SK-N-SH treated with all-trans-retinoic acid at 6 μM for 48 hours (cell line): ENCODE results near the gene KIAA0825.

Experiments
- ATAC-seq: fragments of 200-7000 bp; cut with Tn5 transposase; 3 replicates; pipeline ENCODE4 v1.9.1; 2020; ENCODE audit warnings: mild to moderate bottlenecking, moderate library complexity
- ARNTL ChIP-seq: fragments of 450-650 bp; formaldehyde crosslinking; IDR thresholded peaks from 2 replicates; pipeline ENCODE4 v1.5.0; 2020; ENCODE audit warnings: low read depth, mild to moderate bottlenecking, moderate library complexity, borderline replicate concordance
- BACH2 ChIP-seq: fragments of 250-450 bp; sonication (Bioruptor Pico); IDR thresholded peaks from 2 replicates; pipeline ENCODE4 v1.9.0; 2021; ENCODE audit warnings: mild to moderate bottlenecking, borderline replicate concordance
- CSDC2 ChIP-seq: fragments of 250-450 bp; sonication (Bioruptor Pico); IDR thresholded peaks from 2 replicates; pipeline ENCODE4 v1.5.0; 2020; ENCODE audit warnings: mild to moderate bottlenecking, moderate library complexity
- ESRRG ChIP-seq: fragments of 250-450 bp; sonication (Bioruptor Pico); IDR thresholded peaks from 2 replicates; pipeline ENCODE4 v1.6.1; 2021; ENCODE audit warnings: mild to moderate bottlenecking
- GLIS3 ChIP-seq: fragments of 250-450 bp; sonication (Bioruptor Pico); IDR thresholded peaks from 2 replicates; pipeline ENCODE4 v1.5.0; 2020; ENCODE audit warnings: mild to moderate bottlenecking, moderate library complexity
- ISL1 ChIP-seq: fragments of 250-450 bp; sonication (Bioruptor Pico); IDR thresholded peaks from 2 replicates; pipeline ENCODE4 v2.1.2; 2022; ENCODE audit warnings: mild to moderate bottlenecking, moderate library complexity
- OSR1 ChIP-seq: fragments of 250-450 bp; sonication (Bioruptor Pico); IDR thresholded peaks from 2 replicates; pipeline ENCODE4 v1.8.0; 2022; ENCODE audit warnings: moderate library complexity, mild to moderate bottlenecking, inconsistent platforms
- PPARA ChIP-seq: fragments of 250-450 bp; sonication (Bioruptor Pico); IDR thresholded peaks from 2 replicates; pipeline ENCODE4 v1.5.0; 2020; ENCODE audit warnings: mild to moderate bottlenecking, borderline replicate concordance
- RARB ChIP-seq: fragments of 250-450 bp; sonication (Bioruptor Pico); IDR thresholded peaks from 2 replicates; pipeline ENCODE4 v1.8.0; 2021; ENCODE audit warnings: mild to moderate bottlenecking, moderate library complexity
- SNAI2 ChIP-seq: fragments of 250-450 bp; sonication (Bioruptor Pico); IDR thresholded peaks from 2 replicates; pipeline ENCODE4 v1.5.0; 2020; ENCODE audit warnings: mild to moderate bottlenecking, moderate library complexity
- TCF4 ChIP-seq: fragments of 250-450 bp; sonication (Bioruptor Pico); IDR thresholded peaks from 2 replicates; pipeline ENCODE4 v1.8.0; 2021; ENCODE audit warnings: mild to moderate bottlenecking, moderate library complexity, borderline replicate concordance
- TOX ChIP-seq: fragments of 250-450 bp; sonication (Bioruptor Pico); IDR thresholded peaks from 2 replicates; pipeline ENCODE4 v1.8.0; 2021; ENCODE audit warnings: mild to moderate bottlenecking, moderate library complexity, borderline replicate concordance
- ZC3H10 ChIP-seq: fragments of 250-450 bp; sonication (Bioruptor Pico); IDR thresholded peaks from 2 replicates; pipeline ENCODE4 v1.5.1; 2021; ENCODE audit warnings: mild to moderate bottlenecking, moderate library complexity
- ZFP3 ChIP-seq: fragments of 250-450 bp; sonication (Bioruptor Pico); IDR thresholded peaks from 2 replicates; pipeline ENCODE4 v1.5.0; 2020; ENCODE audit warnings: mild to moderate bottlenecking, moderate library complexity
- ZFP30 ChIP-seq: fragments of 450-650 bp; formaldehyde crosslinking; IDR thresholded peaks from 2 replicates; pipeline ENCODE4 v1.5.0; 2022; ENCODE audit warnings: mild to moderate bottlenecking, moderate library complexity
- ZNF565 ChIP-seq: fragments of 450-650 bp; formaldehyde crosslinking; conservative IDR thresholded peaks from 2 replicates; pipeline ENCODE4 v1.5.0; 2020; ENCODE audit warnings: low read depth, mild to moderate bottlenecking, moderate library complexity
- ZNF8 ChIP-seq: fragments of 450-650 bp; formaldehyde crosslinking; IDR thresholded peaks from 2 replicates; pipeline ENCODE4 v1.5.0; 2020; ENCODE audit warnings: mild to moderate bottlenecking, moderate library complexity
- TF ChIP-seq, protein P1 (sequence below): fragments of 250-450 bp; sonication (Bioruptor Pico); IDR thresholded peaks from 2 replicates; pipeline ENCODE4 v1.8.0; 2020; ENCODE audit warnings: mild to moderate bottlenecking, moderate library complexity, borderline replicate concordance
- TF ChIP-seq, protein P2 (sequence below): fragments of 250-450 bp; sonication (Bioruptor Pico); IDR thresholded peaks from 2 replicates; pipeline ENCODE4 v1.5.1; 2020; ENCODE audit warnings: low read depth, mild to moderate bottlenecking, moderate library complexity
- TF ChIP-seq, protein P3 (sequence below): fragments of 250-450 bp; sonication (Bioruptor Pico); IDR thresholded peaks from 2 replicates; pipeline ENCODE4 v1.5.0; 2020; ENCODE audit warnings: mild to moderate bottlenecking, moderate library complexity

The KIAA0825 gene

DNA sequence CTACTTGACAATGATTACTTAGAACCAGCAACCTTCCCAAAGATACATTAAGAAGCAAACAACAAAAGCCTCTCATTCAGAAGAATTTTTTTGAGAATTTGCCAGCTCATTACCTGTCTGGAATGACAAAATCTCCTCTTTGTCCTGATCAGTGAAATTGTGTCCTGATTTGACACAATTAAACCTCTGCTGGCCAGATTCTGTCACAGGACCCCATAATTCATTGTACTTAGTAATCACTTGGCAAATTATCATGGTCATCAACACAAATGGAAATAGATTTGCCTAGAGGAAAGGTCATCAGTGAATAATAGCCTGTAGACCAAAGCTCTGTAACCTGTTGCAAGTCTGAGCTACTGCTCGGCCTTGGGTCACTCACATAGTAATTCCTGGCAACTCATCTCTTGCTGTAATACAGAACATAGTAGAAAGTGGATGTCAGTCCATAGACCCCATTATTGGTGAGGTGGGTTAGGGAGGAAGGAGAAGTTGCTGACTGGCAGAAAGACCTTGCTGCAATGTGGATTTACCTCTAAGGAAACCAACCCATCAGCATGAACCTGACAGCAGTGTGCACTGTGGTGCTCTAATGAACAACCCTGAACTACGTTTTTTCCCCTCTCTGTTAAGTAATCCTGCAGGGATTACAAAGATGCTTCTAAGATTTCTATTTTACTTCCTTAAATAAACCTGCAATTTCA, 370.1 kb downstream of the KIAA0825 start:
- no peak for ATAC-seq
- TF ChIP-seq, protein P1, sequence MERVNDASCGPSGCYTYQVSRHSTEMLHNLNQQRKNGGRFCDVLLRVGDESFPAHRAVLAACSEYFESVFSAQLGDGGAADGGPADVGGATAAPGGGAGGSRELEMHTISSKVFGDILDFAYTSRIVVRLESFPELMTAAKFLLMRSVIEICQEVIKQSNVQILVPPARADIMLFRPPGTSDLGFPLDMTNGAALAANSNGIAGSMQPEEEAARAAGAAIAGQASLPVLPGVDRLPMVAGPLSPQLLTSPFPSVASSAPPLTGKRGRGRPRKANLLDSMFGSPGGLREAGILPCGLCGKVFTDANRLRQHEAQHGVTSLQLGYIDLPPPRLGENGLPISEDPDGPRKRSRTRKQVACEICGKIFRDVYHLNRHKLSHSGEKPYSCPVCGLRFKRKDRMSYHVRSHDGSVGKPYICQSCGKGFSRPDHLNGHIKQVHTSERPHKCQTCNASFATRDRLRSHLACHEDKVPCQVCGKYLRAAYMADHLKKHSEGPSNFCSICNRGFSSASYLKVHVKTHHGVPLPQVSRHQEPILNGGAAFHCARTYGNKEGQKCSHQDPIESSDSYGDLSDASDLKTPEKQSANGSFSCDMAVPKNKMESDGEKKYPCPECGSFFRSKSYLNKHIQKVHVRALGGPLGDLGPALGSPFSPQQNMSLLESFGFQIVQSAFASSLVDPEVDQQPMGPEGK, result no peak
- TF ChIP-seq TCF4 (CRISPR knock-in tag) (no peak), ESRRG (CRISPR knock-in tag) (no peak), ZFP3 (no peak), TOX (CRISPR knock-in tag) (no peak), OSR1 (CRISPR knock-in tag) (no peak), ZNF8 (CRISPR knock-in tag) (no peak), ARNTL (CRISPR knock-in tag) (no peak), ZFP30 (CRISPR knock-in tag) (no peak), ISL1 (CRISPR knock-in tag) (no peak), RARB (no peak), CSDC2 (CRISPR knock-in tag) (no peak), ZNF565 (CRISPR knock-in tag) (no peak), BACH2 (CRISPR knock-in tag) (no peak)
- TF ChIP-seq, protein P2, sequence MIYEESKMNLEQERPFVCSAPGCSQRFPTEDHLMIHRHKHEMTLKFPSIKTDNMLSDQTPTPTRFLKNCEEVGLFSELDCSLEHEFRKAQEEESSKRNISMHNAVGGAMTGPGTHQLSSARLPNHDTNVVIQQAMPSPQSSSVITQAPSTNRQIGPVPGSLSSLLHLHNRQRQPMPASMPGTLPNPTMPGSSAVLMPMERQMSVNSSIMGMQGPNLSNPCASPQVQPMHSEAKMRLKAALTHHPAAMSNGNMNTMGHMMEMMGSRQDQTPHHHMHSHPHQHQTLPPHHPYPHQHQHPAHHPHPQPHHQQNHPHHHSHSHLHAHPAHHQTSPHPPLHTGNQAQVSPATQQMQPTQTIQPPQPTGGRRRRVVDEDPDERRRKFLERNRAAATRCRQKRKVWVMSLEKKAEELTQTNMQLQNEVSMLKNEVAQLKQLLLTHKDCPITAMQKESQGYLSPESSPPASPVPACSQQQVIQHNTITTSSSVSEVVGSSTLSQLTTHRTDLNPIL, result no peak
- TF ChIP-seq, protein P3, sequence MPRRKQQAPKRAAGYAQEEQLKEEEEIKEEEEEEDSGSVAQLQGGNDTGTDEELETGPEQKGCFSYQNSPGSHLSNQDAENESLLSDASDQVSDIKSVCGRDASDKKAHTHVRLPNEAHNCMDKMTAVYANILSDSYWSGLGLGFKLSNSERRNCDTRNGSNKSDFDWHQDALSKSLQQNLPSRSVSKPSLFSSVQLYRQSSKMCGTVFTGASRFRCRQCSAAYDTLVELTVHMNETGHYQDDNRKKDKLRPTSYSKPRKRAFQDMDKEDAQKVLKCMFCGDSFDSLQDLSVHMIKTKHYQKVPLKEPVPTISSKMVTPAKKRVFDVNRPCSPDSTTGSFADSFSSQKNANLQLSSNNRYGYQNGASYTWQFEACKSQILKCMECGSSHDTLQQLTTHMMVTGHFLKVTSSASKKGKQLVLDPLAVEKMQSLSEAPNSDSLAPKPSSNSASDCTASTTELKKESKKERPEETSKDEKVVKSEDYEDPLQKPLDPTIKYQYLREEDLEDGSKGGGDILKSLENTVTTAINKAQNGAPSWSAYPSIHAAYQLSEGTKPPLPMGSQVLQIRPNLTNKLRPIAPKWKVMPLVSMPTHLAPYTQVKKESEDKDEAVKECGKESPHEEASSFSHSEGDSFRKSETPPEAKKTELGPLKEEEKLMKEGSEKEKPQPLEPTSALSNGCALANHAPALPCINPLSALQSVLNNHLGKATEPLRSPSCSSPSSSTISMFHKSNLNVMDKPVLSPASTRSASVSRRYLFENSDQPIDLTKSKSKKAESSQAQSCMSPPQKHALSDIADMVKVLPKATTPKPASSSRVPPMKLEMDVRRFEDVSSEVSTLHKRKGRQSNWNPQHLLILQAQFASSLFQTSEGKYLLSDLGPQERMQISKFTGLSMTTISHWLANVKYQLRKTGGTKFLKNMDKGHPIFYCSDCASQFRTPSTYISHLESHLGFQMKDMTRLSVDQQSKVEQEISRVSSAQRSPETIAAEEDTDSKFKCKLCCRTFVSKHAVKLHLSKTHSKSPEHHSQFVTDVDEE (CRISPR knock-in tag), result no peak

DNA sequence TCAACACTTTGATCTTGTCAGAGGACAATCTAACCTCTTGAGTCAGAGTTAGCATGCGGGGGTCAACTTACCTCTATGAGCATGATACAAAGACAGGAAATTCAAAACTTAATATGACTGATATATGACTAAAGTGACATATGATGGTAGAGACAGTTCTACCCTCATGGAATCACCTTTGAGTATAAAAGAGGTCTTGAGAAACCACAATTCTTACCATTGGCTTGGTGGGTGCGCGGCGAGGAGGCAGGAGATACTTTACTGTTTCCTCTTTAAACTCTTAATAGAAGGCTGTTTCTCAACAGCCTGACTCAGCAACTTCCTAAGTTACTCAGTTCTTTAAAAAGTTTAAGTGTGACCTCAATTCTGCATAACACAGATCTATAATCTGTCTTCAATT, 372.8 kb downstream of the KIAA0825 start:
- TF ChIP-seq, protein P2, result no peak
- TF ChIP-seq ZNF8 (CRISPR knock-in tag) (no peak), OSR1 (CRISPR knock-in tag) (no peak), ESRRG (CRISPR knock-in tag) (no peak), ZNF565 (CRISPR knock-in tag) (no peak), ZFP30 (CRISPR knock-in tag) (no peak), ARNTL (CRISPR knock-in tag) (no peak), CSDC2 (CRISPR knock-in tag) (no peak), BACH2 (CRISPR knock-in tag) (no peak), GLIS3 (no peak), SNAI2 (CRISPR knock-in tag) (no peak), PPARA (CRISPR knock-in tag) (no peak)
- TF ChIP-seq, all 23 proteins: peak for 0
- no peak for ATAC-seq

DNA sequence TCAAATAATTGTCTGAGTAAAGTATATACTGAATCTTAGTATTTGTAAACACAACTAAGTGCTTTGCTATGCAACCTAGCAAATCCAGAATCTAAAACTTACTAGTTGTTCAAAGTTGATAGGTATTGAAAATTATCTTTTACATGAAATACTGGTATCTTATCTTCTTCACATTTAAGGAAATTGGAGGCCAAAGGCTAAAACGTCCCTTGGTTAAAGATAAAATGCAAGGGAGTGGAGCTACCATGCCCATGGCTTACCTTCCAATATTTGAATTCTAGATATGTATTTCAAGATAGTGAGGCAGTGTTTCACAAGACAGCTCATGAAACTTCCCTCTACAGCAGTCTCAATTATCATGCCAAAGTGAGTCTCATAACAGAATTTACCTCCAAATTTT, 373.5 kb downstream of the KIAA0825 start:
- no peak for ATAC-seq
- TF ChIP-seq PPARA (CRISPR knock-in tag), result no peak
- no peak for TF ChIP-seq BACH2 (CRISPR knock-in tag)
- TF ChIP-seq ZFP3, result no peak
- no peak for TF ChIP-seq TCF4 (CRISPR knock-in tag)
- TF ChIP-seq GLIS3, result no peak
- no peak for TF ChIP-seq SNAI2 (CRISPR knock-in tag)
- TF ChIP-seq ISL1 (CRISPR knock-in tag), result no peak
- TF ChIP-seq, protein P3 (CRISPR knock-in tag), result no peak
- no peak for TF ChIP-seq RARB
- TF ChIP-seq ZNF565 (CRISPR knock-in tag), result no peak
- no peak for TF ChIP-seq CSDC2 (CRISPR knock-in tag)
- TF ChIP-seq, protein P2, result no peak
- TF ChIP-seq ARNTL (CRISPR knock-in tag), result no peak
- no peak for TF ChIP-seq ZC3H10 (CRISPR knock-in tag)
- no peak for TF ChIP-seq OSR1 (CRISPR knock-in tag)
- no peak for TF ChIP-seq ESRRG (CRISPR knock-in tag)
- TF ChIP-seq, all 23 proteins: peak for 0
